NK-92 (cell line): Measurements from ENCODE around the gene PLA2G15.

Source experiments
- DNase-seq: peaks from one replicate; lab custom pipeline; 2025; ENCODE audit not compliant: unreplicated experiment; lab: John Stamatoyannopoulos, UW

The PLA2G15 gene

GRCh38 chr16:68251832-68252231 lies 6.7 kb downstream of the PLA2G15 start:
- DNase-seq = no peak

GRCh38 chr16:68252383-68252782 lies 7.2 kb downstream of the PLA2G15 start:
- DNase-seq = no peak

GRCh38 chr16:68253721-68254120 lies 8.5 kb downstream of the PLA2G15 start:
- no peak for DNase-seq

GRCh38 chr16:68255712-68256111 lies 10.5 kb downstream of the PLA2G15 start:
- no peak for DNase-seq

- no peak for DNase-seq
Measured at GRCh38 chr16:68257251-68257905, 12.2 kb downstream of the PLA2G15 start.

- no peak for DNase-seq
Measured at GRCh38 chr16:68257906-68258800, 13.0 kb downstream of the PLA2G15 start.

GRCh38 chr16:68259007-68259825 lies 14.0 kb downstream of the PLA2G15 start:
- no peak for DNase-seq

- no peak for DNase-seq
Measured at GRCh38 chr16:68263559-68264127, 18.5 kb downstream of the PLA2G15 start.

- DNase-seq = no peak
Measured at GRCh38 chr16:68264128-68265077, 19.2 kb downstream of the PLA2G15 start, which contains the start of gene SLC7A6. TSS of gene SLC7A6 (plus strand) at chr16:68264526. CDS start at chr16:68274727, 10,201 bp downstream.

- no peak for DNase-seq
Measured at GRCh38 chr16:68265078-68265920, 20.1 kb downstream of the PLA2G15 start.

- no peak for DNase-seq
Measured at GRCh38 chr16:68267612-68268405, 22.6 kb downstream of the PLA2G15 start.

GRCh38 chr16:68269793-68270192 lies 24.6 kb downstream of the PLA2G15 start:
- no peak for DNase-seq

GRCh38 chr16:68270353-68270752 lies 25.2 kb downstream of the PLA2G15 start:
- no peak for DNase-seq

- no peak for DNase-seq
Measured at GRCh38 chr16:68272507-68273209, 27.5 kb downstream of the PLA2G15 start.

- no peak for DNase-seq
Measured at GRCh38 chr16:68273459-68273858, 28.3 kb downstream of the PLA2G15 start.

GRCh38 chr16:68273896-68274295 lies 28.7 kb downstream of the PLA2G15 start:
- no peak for DNase-seq

- no peak for DNase-seq
Measured at GRCh38 chr16:68274441-68274840, 29.3 kb downstream of the PLA2G15 start.
